Measurements from ENCODE around the gene CPNE5. TPM values are rescaled to one million over a fixed set of nuclear protein-coding genes. Genes with fewer than 3 reads are reported as not detected.

CPNE5 gene
- total RNA-seq (ENCODE audit: low replicate concordance) = 0.14 and 0.72 TPM in 2 replicates
- long read RNA-seq = 0 reads

DNA sequence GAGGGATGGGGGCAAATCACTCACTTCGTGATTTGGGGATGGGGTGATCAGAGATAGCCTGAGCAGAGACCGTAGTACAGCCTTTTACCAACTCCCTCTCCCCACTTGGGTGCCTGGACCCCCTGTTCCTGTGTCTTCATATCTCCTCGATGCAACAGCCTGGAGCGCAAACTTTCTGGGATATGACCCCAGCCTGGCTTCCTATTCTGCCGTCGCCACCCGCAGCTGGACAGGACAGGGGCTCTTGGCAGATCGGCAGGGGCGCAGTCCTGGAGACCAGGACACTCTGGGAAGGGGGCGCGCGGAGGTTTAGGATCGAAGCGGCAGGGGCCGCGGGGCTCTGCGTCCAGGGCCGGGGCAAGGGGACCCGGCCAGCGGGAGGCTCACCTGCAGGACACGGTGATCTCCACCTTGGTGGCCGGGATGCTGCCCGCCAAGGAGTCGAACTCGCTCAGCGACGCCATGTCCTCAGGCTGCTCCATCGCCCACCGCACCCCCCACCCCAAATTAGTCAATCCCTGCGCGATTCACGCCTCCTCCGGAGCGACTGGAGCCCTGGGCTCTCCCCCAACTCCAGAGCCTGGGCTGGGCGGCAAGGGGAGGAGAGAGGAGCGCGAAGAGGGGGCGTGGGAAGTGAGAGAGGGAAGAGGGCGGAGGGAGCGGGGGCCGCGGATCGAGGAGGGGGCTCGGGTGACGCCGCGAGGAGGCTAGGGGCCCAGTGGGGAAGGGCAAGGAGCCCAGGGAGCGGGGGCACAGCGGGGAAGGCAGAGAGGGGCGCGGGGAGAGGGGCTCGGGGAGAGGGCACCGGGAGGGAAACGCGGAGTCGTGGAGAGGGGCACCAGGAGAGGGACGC, at the start of gene CPNE5:
Gene CPNE5, minus strand, starts transcription at position 549 of the 853 bp plus-strand sequence. Its CDS starts 67 bp downstream, at position 482.
- H3K27me3 Mint-ChIP-seq = peaks cover 70% of the 10 kb centered on the region
- no peak for TF ChIP-seq CTCF (conservative IDR thresholded peaks at IDR 0.05)
- no peak for DNase-seq (ENCODE audit: extremely low spot score, unreplicated experiment)
- peak within 1 kb of the TSS; percentile 83 for H3K4me3 Mint-ChIP-seq
- H3K9me3 Mint-ChIP-seq = no peaks in the 10 kb centered on the region
- H3K27ac Mint-ChIP-seq = no peak within 1 kb of the TSS
- H3K4me1 Mint-ChIP-seq (ENCODE audit: unreplicated experiment) = peaks cover 19% of the 10 kb centered on the region
- H3K36me3 Mint-ChIP-seq = no peaks in the 10 kb centered on the region

DNA sequence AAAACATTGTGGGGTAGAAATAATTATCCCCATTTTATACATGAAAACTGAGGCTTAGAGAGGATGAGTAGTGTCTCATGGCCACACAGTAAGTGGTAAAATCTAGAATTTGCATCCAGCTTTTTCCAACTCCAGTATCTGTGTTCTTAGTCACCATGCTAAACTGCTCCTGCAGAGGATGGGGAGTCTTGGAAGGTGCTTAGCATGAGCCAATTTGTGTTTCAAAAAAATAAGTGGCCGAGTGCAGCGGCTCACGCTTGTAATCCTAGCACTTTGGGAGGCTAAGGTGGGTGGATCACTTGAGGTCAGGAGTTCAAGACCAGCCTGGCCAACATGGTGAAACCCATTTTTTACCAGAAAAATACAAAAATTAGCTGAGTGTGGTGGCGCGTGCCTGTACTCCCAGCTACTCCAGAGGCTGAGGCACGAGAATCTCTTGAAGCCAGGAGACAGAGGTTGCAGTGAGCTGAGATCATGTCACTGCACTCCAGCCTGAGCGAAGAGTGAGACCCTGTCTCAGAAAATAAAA, 48.9 kb upstream of the CPNE5 start:
- H3K9me3 Mint-ChIP-seq = no peaks in the 10 kb centered on the region
- no peak for DNase-seq (ENCODE audit: extremely low spot score, unreplicated experiment)
- TF ChIP-seq CTCF (conservative IDR thresholded peaks at IDR 0.05) = no peak
- H3K27me3 Mint-ChIP-seq = no peaks in the 10 kb centered on the region
- peaks cover 26% of the 10 kb centered on the region for H3K4me1 Mint-ChIP-seq (ENCODE audit: unreplicated experiment)
- no peak overlapping the region for H3K4me3 Mint-ChIP-seq
- peaks cover 4% of the 10 kb centered on the region for H3K36me3 Mint-ChIP-seq
- H3K27ac Mint-ChIP-seq = no peak overlapping the region

GRCh38 chr6:36886950-36887618, 47.8 kb upstream of the CPNE5 start:
- no peak for DNase-seq (ENCODE audit: extremely low spot score, unreplicated experiment)
- TF ChIP-seq CTCF (conservative IDR thresholded peaks at IDR 0.05) = no peak
- Mint-ChIP-seq H3K9me3 (no peaks in the 10 kb centered on the region), H3K36me3 (peaks cover 4% of the 10 kb centered on the region), H3K27me3 (no peaks in the 10 kb centered on the region), H3K4me1 (ENCODE audit: unreplicated experiment) (peaks cover 26% of the 10 kb centered on the region), H3K4me3 (peak overlapping the region; percentile 94), H3K27ac (peak overlapping the region; percentile 90)

GRCh38 chr6:36885461-36886401, 46.5 kb upstream of the CPNE5 start, which contains the start of gene C6orf89:
Gene C6orf89, plus strand, starts transcription at chr6:36885952. Its CDS starts 13,493 bp downstream, at chr6:36899445.
- Mint-ChIP-seq H3K27ac (peak within 1 kb of the TSS; percentile 90), H3K36me3 (peaks cover 4% of the 10 kb centered on the region), H3K4me1 (ENCODE audit: unreplicated experiment) (peaks cover 26% of the 10 kb centered on the region), H3K9me3 (no peaks in the 10 kb centered on the region), H3K27me3 (no peaks in the 10 kb centered on the region), H3K4me3 (peak within 1 kb of the TSS; percentile 94)
- DNase-seq (ENCODE audit: extremely low spot score, unreplicated experiment) = peak; percentile 97
- peak; percentile 91 for TF ChIP-seq CTCF (conservative IDR thresholded peaks at IDR 0.05)

GRCh38 chr6:36884610-36885009, 45.4 kb upstream of the CPNE5 start:
- TF ChIP-seq CTCF (conservative IDR thresholded peaks at IDR 0.05) = no peak
- Mint-ChIP-seq H3K4me3 (no peak overlapping the region), H3K36me3 (no peaks in the 10 kb centered on the region), H3K27me3 (no peaks in the 10 kb centered on the region), H3K27ac (no peak overlapping the region), H3K4me1 (ENCODE audit: unreplicated experiment) (peaks cover 26% of the 10 kb centered on the region), H3K9me3 (no peaks in the 10 kb centered on the region)
- DNase-seq (ENCODE audit: extremely low spot score, unreplicated experiment) = no peak
